WTC11 (cell line): ENCODE results near the gene SELENON. TPM values are rescaled to one million over a fixed set of nuclear protein-coding genes. Genes with fewer than 3 reads are reported as not detected.

Experiments used
- ATAC-seq: fragments of 200-7000 bp; cut with Tn5 transposase; 2 replicates; pipeline ENCODE4 v1.10.0; 2021; ENCODE audit warnings: mild to moderate bottlenecking, moderate library complexity
- CTCF ChIA-PET: fragments of 300-600 bp; sonication (Branson Sonifier 250); formaldehyde crosslinking; loops from one replicate; lab custom pipeline; 2021; ENCODE audit warnings: antibody characterized with exemption; lab: Charles Lee
- POLR2A ChIA-PET: fragments of 350-600 bp; sonication (Branson Sonifier 250); formaldehyde crosslinking; loops from one replicate; lab custom pipeline; 2021; ENCODE audit warnings: antibody characterized with exemption; lab: Charles Lee
- DNase-seq: peaks from one replicate; pipeline ENCODE4 v3.0.0; 2021; ENCODE audit warnings: low spot score
- H3K27ac Mint-ChIP-seq: 2 replicates; pipeline ENCODE4 v1.8.0; 2021; ENCODE audit warnings: mixed read lengths
- H3K27me3 Mint-ChIP-seq: 2 replicates; pipeline ENCODE4 v1.8.0; 2021; ENCODE audit warnings: low read depth, mild to moderate bottlenecking, moderate library complexity, mixed read lengths
- H3K36me3 Mint-ChIP-seq: 2 replicates; pipeline ENCODE4 v1.8.0; 2021; ENCODE audit warnings: mixed read lengths
- H3K4me1 Mint-ChIP-seq: 2 replicates; pipeline ENCODE4 v1.8.0; 2022; ENCODE audit warnings: mixed read lengths
- H3K4me3 Mint-ChIP-seq: 2 replicates; pipeline ENCODE4 v1.8.0; 2021; ENCODE audit warnings: mild to moderate bottlenecking, moderate library complexity, mixed read lengths
- H3K9me3 Mint-ChIP-seq: 2 replicates; pipeline ENCODE4 v1.8.0; 2021; ENCODE audit warnings: mixed read lengths
- ARID4B ChIP-seq: sonication (generic); formaldehyde crosslinking; IDR thresholded peaks from 2 replicates; pipeline ENCODE4 v1.8.0; 2023; ENCODE audit warnings: missing genetic modification reagents, mild to moderate bottlenecking, borderline replicate concordance
- ATF6 ChIP-seq: sonication (generic); formaldehyde crosslinking; IDR thresholded peaks from 2 replicates; pipeline ENCODE4 v1.8.1; 2023; ENCODE audit warnings: mild to moderate bottlenecking, missing genetic modification reagents
- CBFB ChIP-seq: sonication (generic); formaldehyde crosslinking; IDR thresholded peaks from 2 replicates; pipeline ENCODE4 v1.8.1; 2022; ENCODE audit warnings: mild to moderate bottlenecking, low read depth, missing genetic modification reagents
- E2F1 ChIP-seq: sonication (generic); formaldehyde crosslinking; IDR thresholded peaks from 2 replicates; pipeline ENCODE4 v1.8.0; 2022; ENCODE audit warnings: mild to moderate bottlenecking, missing genetic modification reagents
- FOXJ3 ChIP-seq: sonication (generic); formaldehyde crosslinking; IDR thresholded peaks from 2 replicates; pipeline ENCODE4 v1.9.0; 2021; ENCODE audit warnings: missing genetic modification reagents, mild to moderate bottlenecking, borderline replicate concordance
- GABPB1 ChIP-seq: sonication (generic); formaldehyde crosslinking; IDR thresholded peaks from 2 replicates; pipeline ENCODE4 v1.8.1; 2023; ENCODE audit warnings: mild to moderate bottlenecking, missing genetic modification reagents
- GRHL2 ChIP-seq: fragments of 250-450 bp; sonication (Bioruptor Pico); IDR thresholded peaks from 2 replicates; pipeline ENCODE4 v1.8.0; 2022; ENCODE audit warnings: mild to moderate bottlenecking, moderate library complexity; ENCODE audit not compliant: insufficient replicate concordance, severe bottlenecking
- IRF2 ChIP-seq: sonication (generic); formaldehyde crosslinking; IDR thresholded peaks from 2 replicates; pipeline ENCODE4 v1.8.0; 2022; ENCODE audit warnings: low read depth, missing genetic modification reagents, borderline replicate concordance
- JAZF1 ChIP-seq: fragments of 250-450 bp; sonication (Bioruptor Pico); IDR thresholded peaks from 2 replicates; pipeline ENCODE4 v1.9.0; 2021; ENCODE audit warnings: moderate library complexity, mild to moderate bottlenecking, inconsistent platforms
- PRDM15 ChIP-seq: sonication (generic); formaldehyde crosslinking; IDR thresholded peaks from 2 replicates; pipeline ENCODE4 v1.8.0; 2022; ENCODE audit warnings: missing genetic modification reagents
- RELA ChIP-seq: sonication (generic); formaldehyde crosslinking; IDR thresholded peaks from 2 replicates; pipeline ENCODE4 v1.8.1; 2022; ENCODE audit warnings: missing genetic modification reagents, mild to moderate bottlenecking, borderline replicate concordance
- TCF7 ChIP-seq: sonication (generic); formaldehyde crosslinking; IDR thresholded peaks from 2 replicates; pipeline ENCODE4 v1.8.0; 2022; ENCODE audit warnings: mild to moderate bottlenecking, low read depth, missing genetic modification reagents, moderate library complexity
- ZBTB43 ChIP-seq: sonication (generic); formaldehyde crosslinking; IDR thresholded peaks from 2 replicates; pipeline ENCODE4 v1.8.1; 2023; ENCODE audit warnings: mild to moderate bottlenecking, missing genetic modification reagents
- ZNF138 ChIP-seq: sonication (generic); formaldehyde crosslinking; conservative IDR thresholded peaks from 2 replicates; pipeline ENCODE4 v1.8.1; 2022; ENCODE audit warnings: mild to moderate bottlenecking, moderate library complexity, missing genetic modification reagents
- ZNF219 ChIP-seq: sonication (generic); formaldehyde crosslinking; IDR thresholded peaks from 2 replicates; pipeline ENCODE4 v1.8.0; 2023; ENCODE audit warnings: missing genetic modification reagents, mild to moderate bottlenecking, borderline replicate concordance
- ZNF416 ChIP-seq: fragments of 250-450 bp; sonication (Bioruptor Pico); IDR thresholded peaks from 2 replicates; pipeline ENCODE4 v1.9.0; 2021; ENCODE audit warnings: mild to moderate bottlenecking, inconsistent platforms
- ZNF425 ChIP-seq: fragments of 250-450 bp; sonication (Bioruptor Pico); conservative IDR thresholded peaks from 2 replicates; pipeline ENCODE4 v1.9.0; 2021; ENCODE audit warnings: mild to moderate bottlenecking
- ZNF512 ChIP-seq: sonication (generic); formaldehyde crosslinking; IDR thresholded peaks from 2 replicates; pipeline ENCODE4 v1.8.1; 2022; ENCODE audit warnings: missing genetic modification reagents, borderline replicate concordance
- total RNA-seq: library from RNA; stranded (reverse); gene quantifications from 3 replicates; pipeline ENCODE4 v1.2.3, GENCODE V29; 2021

Gene SELENON
- total RNA-seq, 1 experiment from 2014 or later = 80.2 TPM

- no peak for TF ChIP-seq ZNF425 (CRISPR knock-in tag)
- TF ChIP-seq RELA (CRISPR knock-in tag) = no peak
- no peak for TF ChIP-seq E2F1
- no peak for TF ChIP-seq FOXJ3 (CRISPR knock-in tag)
These were observed 17.3 kb upstream of the SELENON start (continued) for GRCh38 chr1:25782608-25783201.

- TF ChIP-seq GRHL2 (no peak), TCF7 (CRISPR knock-in tag) (no peak), ZNF416 (CRISPR knock-in tag) (no peak), ARID4B (CRISPR knock-in tag) (no peak), IRF2 (CRISPR knock-in tag) (no peak), JAZF1 (CRISPR knock-in tag) (no peak), ATF6 (CRISPR knock-in tag) (no peak), ZNF512 (CRISPR knock-in tag) (no peak), CBFB (no peak), PRDM15 (no peak), ZNF219 (CRISPR knock-in tag) (no peak), ZBTB43 (CRISPR knock-in tag) (no peak), GABPB1 (CRISPR knock-in tag) (no peak), ZNF138 (CRISPR knock-in tag) (no peak)
- TF ChIP-seq, all 79 proteins: peak for 0
- ChIA-PET POLR2A (no interaction called here), CTCF (interaction anchor here (1.1 to 1.6 kb wide), 3 partner anchors 25 to 166 kb away, joined by 3 to 5 read pairs (median 5); no protein-coding TSS in a partner anchor)
- ATAC-seq = no peak
- H3K36me3 Mint-ChIP-seq = no peaks in the 10 kb centered on the region
- H3K4me1 Mint-ChIP-seq = peaks cover 43% of the 10 kb centered on the region
- no peaks in the 10 kb centered on the region for H3K9me3 Mint-ChIP-seq
- no peak overlapping the region for H3K4me3 Mint-ChIP-seq
- H3K27ac Mint-ChIP-seq = no peak overlapping the region
- no peak for DNase-seq
- no peaks in the 10 kb centered on the region; the same call in 1 of the 2 replicates for H3K27me3 Mint-ChIP-seq
These were observed 15.4 kb upstream of the SELENON start for GRCh38 chr1:25784575-25785051.
